Measurements from ENCODE around the gene NUDT6.

The NUDT6 gene

DNA sequence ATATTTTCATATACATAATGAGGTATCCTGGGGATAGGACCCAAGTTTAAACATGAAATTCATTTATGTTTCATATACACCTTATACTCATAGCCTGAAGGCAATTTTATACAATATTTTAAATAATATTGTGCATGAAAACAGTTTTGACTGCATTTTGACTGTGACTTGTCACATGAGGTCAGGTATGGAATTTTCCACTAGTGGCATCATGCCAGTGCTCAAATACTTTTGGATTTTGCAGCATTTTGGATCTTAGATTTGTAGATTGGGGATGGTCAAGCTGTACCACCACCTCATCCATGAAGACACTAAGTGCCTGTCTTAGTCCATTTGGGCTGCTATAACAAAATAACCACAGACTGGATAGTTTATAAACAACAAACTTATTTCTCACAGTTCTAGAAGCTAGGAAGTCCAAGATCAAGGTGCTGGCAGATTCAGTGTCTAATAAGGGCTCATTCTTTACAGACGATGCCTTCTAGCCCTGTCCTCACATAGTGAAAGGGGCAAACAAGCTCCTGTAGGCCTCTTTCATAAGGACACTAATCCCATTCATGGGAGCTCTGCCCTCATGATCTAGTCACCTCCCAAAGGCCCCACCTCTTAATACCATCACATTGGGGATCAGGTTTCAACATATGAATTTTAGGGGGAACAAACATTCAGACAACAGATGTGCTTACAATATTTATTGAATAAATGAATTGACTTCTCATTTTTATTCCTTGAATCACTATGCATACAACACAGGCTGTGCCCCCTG is 9.4 kb downstream of the NUDT6 start:
- DNase-seq = no peak

DNA sequence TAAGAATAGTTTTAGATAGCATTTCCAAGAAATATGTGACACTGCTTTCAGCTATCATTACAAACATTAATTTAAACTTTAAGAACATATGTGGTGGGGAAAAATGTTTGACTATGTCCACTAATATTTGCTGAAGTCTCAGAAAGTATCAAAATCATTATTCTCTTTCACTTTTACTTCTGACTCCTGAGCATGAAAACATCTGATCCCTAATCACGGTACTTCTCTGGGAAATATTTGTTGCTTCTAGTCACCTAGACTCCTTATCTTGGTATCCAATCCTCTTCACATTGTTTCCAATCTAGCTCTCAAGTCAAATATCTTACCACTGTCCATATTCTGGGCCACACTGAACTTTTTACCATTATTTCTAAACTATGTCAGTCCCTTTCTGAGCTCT is 10.8 kb downstream of the NUDT6 start:
- no peak for DNase-seq

- DNase-seq = no peak
Measured at GRCh38 chr4:122909683-122910082, 12.7 kb downstream of the NUDT6 start.

DNA sequence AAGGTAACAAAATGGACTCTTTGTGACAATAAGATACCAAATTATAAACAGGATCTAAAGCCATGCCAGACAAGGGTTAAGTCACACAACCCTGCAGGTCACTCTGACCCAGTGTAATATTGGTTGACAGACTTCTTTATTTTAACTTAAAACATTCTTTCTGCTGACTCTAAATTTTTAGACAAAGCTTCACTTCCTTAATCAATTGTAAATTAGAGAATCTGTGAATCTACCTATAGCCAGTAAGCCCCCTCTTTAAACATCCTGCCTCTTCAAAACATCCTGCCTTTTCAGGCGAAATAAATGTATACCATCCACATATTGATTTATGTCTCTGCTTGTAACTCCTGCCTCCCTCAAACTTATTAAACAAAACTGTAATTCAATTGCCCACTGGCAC is 14.2 kb downstream of the NUDT6 start:
- DNase-seq = no peak

DNA sequence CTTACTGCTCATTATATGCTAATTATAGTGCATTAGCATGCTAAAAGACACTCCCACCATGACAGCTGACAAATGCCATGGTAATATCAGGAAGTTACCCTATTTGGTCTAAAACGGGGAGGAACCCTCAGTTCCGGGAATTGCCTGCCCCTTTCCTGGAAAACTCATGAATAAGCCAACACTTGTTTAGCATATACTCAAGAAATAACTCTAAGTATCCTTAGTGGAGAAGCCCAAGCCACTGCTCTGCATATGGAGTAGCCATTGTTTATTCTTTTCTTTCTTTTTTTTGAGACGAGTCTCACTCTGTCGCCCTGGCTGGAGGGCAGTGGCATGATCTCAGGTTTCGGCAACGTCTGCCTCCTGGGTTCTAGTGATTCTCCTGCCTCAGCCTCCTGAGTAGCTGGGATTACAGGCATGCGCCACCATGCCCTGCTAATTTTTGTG is 15.5 kb downstream of the NUDT6 start:
- no peak for DNase-seq

GRCh38 chr4:122903766-122904288 is 18.6 kb downstream of the NUDT6 start:
- DNase-seq = no peak

DNA sequence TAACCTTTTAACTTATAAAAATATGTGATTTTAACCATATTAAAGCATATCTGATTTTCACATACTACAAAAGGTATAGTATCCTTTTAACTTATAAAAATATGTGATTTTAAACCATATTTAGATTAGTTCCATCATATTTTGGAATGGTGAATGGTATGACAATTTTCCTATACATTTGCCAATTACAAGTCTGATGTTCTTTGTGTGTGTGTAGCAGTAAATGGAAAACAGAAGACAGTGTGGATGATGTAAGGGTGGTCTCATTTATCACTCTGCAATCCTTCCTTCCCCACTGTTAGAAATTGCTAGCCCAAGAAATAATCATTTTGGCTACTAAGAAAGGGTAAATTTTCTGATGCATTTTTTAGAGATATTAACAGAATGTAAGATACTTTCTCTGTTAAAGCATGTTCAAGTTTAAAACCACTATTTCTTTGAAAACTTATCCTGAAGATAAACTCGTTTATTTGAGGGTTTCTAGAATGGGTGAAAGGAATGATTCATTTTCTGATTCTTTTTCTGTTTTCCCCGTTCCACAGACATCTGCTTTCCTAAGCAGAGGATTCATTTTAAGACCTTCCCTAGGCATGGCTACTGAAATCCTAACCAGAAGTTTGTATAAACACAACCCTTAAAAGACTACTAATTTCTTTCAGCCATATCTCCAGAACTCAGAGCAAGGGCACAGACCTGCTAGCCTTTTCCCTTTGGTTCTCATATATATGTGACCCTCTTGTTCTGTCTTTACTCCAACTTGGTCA is 21.0 kb downstream of the NUDT6 start:
- DNase-seq = no peak

- no peak for DNase-seq
Measured at GRCh38 chr4:122900314-122900713, 22.1 kb downstream of the NUDT6 start.

DNA sequence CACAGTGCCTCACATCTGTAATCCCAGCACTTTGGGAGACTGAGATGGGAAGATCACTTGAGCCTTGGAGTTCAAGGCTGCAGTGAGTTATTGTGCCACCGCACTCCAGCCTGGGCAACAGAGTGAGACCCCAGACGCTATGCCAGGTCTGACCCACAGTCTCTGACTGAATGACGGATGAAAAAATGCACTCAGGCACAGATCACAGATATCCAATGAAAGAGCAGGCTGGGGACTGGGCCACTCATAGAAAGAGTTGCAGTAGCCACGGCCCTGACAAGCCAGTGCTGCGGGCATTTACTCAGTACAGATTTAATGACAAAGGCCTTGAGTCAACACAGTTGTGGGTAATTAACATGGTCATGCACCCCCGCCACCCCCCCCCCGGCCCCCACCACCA is 22.7 kb downstream of the NUDT6 start:
- no peak for DNase-seq

GRCh38 chr4:122898370-122899150 is 23.8 kb downstream of the NUDT6 start:
- DNase-seq = no peak

DNA sequence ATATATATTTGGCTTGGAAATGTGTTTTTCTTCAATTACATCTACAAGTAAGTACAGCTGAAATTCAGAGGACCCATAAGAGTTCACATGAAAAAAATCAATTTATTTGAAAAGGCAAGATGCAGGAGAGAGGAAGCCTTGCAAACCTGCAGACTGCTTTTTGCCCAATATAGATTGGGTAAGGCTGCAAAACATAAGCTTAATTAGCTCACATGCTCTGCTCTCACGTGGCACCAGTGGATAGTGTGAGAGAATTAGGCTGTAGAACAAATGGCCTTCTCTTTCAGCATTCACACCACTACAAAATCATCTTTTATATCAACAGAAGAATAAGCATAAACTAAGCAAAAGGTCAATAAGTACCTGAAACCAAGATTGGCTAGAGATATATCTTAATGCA is 26.1 kb downstream of the NUDT6 start:
- DNase-seq = no peak

- no peak for DNase-seq
Measured at GRCh38 chr4:122895336-122895995, 26.9 kb downstream of the NUDT6 start.

- DNase-seq = no peak
Measured at GRCh38 chr4:122894827-122895226, 27.6 kb downstream of the NUDT6 start.

DNA sequence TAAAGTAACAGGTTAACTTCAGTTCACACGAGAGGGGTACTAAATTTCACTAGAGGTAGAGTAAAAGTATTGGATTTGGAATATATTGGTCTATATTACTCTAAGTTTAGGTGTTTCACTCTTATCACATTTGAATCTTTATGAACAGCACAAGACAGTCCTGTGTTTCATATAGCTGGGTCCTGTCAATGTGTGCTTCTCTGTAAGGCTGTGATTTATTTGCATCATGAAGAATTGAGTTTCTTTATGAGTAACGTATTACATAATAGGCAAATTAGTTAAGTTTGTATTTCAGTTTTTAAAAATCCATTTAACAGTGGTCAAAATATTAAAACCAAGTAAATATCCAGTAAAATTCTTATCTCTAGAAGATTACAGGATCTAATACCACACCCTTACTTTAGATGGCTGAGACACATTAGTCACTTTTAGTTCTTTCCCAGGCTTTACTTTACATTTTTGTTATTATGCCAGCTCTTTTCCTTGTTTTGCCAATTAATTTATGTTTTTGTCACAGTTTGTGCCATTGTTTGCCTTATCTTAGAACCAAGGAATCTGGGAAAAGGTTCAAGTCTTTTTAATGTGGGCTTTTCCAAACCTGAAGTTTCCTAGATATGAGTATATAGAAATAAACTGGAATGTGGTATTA is 32.1 kb downstream of the NUDT6 start:
- DNase-seq = no peak

DNA sequence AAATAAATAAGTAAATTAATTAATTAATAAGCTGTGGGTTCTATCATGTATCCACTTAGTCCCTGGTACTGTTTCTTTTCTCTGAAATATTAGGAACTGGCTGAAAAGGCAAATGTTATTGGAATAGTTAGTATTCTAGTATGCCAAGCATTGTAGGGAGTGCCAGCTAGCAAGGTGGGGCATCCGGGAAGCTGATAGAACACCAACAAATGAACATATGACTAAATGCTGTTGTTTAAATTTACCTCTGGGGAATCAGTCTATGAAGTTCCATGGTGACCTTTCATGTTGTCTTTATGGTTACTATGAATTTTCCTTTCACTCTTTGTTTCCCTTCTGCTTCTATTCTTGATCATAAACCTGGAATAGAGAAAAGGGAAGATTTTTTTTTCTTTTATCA is 32.7 kb downstream of the NUDT6 start:
- DNase-seq = no peak

DNA sequence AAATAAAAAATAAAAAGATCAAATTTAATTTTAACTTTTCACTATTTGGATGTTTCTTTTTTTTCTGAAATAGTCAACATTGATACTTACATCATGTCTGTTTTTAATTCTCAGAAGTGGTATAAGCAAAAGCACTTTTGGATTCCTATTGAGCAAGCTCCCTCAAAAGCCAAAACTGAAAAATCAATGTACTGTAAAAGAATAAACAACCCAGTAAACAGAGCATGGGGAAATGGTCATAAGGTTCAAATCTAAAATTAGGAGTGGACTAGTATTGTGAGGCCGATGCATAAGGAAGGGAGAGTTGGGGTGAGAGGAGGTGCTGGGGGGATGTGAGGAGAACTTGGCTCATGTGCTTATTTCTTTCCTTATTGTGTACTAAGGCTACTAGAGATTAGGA is 37.9 kb downstream of the NUDT6 start:
- no peak for DNase-seq

GRCh38 chr4:122882857-122883735 is 39.3 kb downstream of the NUDT6 start:
- DNase-seq = no peak

- no peak for DNase-seq
Measured at GRCh38 chr4:122879001-122879400, 43.4 kb downstream of the NUDT6 start.

- DNase-seq = no peak
Measured at GRCh38 chr4:122876456-122876855, 45.9 kb downstream of the NUDT6 start.

GRCh38 chr4:122875949-122876348 is 46.4 kb downstream of the NUDT6 start:
- no peak for DNase-seq

All from RPMI8226 (cell line).